Naive thymus-derived CD4-positive, alpha-beta T cell (primary cell): ENCODE results near the gene KIF17. TPM values are rescaled to one million over a fixed set of nuclear protein-coding genes. Genes with fewer than 3 reads are reported as not detected.

ENCODE experiments used
- ATAC-seq: fragments of 150-1000 bp; cut with Tn5 transposase; 2 replicates; pipeline ENCODE4 v1.10.0; 2021; ENCODE audit warnings: mild to moderate bottlenecking, moderate library complexity
- CTCF ChIA-PET: fragments of 350-600 bp; sonication (Branson Sonifier 250); formaldehyde crosslinking; loops from one replicate; lab custom pipeline; 2021; ENCODE audit warnings: antibody characterized with exemption; lab: Charles Lee
- POLR2A ChIA-PET: fragments of 350-600 bp; sonication (Branson Sonifier 250); formaldehyde crosslinking; loops from one replicate; lab custom pipeline; 2021; ENCODE audit warnings: antibody characterized with exemption, inconsistent platforms; lab: Charles Lee
- DNase-seq, 9 donors: peaks; one replicate each; pipeline versions ENCODE4 v3.0.0 to v3.0.0-alpha.2; 2020 to 2022; ENCODE audit warnings: mixed read lengths in 1 of 9
- H3K27ac ChIP-seq: one replicate; pipeline ENCODE4 v1.7.0; 2013; ENCODE audit warnings: mild to moderate bottlenecking, low read depth, low read length, moderate library complexity
- H3K27me3 ChIP-seq, 2 donors: one replicate each; pipeline ENCODE4 v1.7.0; 2013; ENCODE audit warnings: low read length in 2 of 2, mild to moderate bottlenecking in 2 of 2, moderate library complexity in 2 of 2; ENCODE audit not compliant: control insufficient read depth in 2 of 2, insufficient read depth in 2 of 2
- H3K36me3 ChIP-seq, 3 experiments: 1 replicate in 2 of 3; 2 replicates in 1 of 3; pipeline ENCODE4 v1.7.0; 2013; ENCODE audit warnings: low read length in 3 of 3, mild to moderate bottlenecking in 3 of 3, moderate library complexity in 1 of 3; ENCODE audit not compliant: insufficient read depth in 3 of 3, control insufficient read depth in 2 of 3
- H3K4me1 ChIP-seq, 2 donors: one replicate each; pipeline ENCODE4 v1.7.0; 2013; ENCODE audit warnings: low read length in 2 of 2, mild to moderate bottlenecking in 2 of 2, moderate library complexity in 1 of 2; ENCODE audit not compliant: control insufficient read depth in 2 of 2, insufficient read depth in 2 of 2
- H3K4me3 ChIP-seq: 2 replicates; pipeline ENCODE4 v1.7.0; 2013; ENCODE audit warnings: mild to moderate bottlenecking, low read length
- H3K9me3 ChIP-seq, 3 experiments: 1 replicate in 2 of 3; 2 replicates in 1 of 3; pipeline ENCODE4 v1.7.0; 2013; ENCODE audit warnings: low read length in 3 of 3; ENCODE audit not compliant: control insufficient read depth in 2 of 3
- H3K27ac Mint-ChIP-seq, 9 donors: one replicate each; pipeline ENCODE4 v1.8.0; 2020 to 2022; ENCODE audit warnings: mixed read lengths in 9 of 9, mild to moderate bottlenecking in 8 of 9, moderate library complexity in 5 of 9, inconsistent platforms in 2 of 9
- H3K27me3 Mint-ChIP-seq, 5 donors: one replicate each; pipeline ENCODE4 v1.8.0; 2021 to 2022; ENCODE audit warnings: mixed read lengths in 5 of 5, mild to moderate bottlenecking in 1 of 5
- H3K36me3 Mint-ChIP-seq, 5 donors: one replicate each; pipeline ENCODE4 v1.8.0; 2020 to 2022; ENCODE audit warnings: mixed read lengths in 5 of 5, mild to moderate bottlenecking in 3 of 5, inconsistent platforms in 1 of 5
- H3K4me1 Mint-ChIP-seq, 7 donors: one replicate each; pipeline ENCODE4 v1.8.0; 2020 to 2022; ENCODE audit warnings: mixed read lengths in 7 of 7, mild to moderate bottlenecking in 3 of 7, inconsistent platforms in 1 of 7
- H3K4me3 Mint-ChIP-seq, 10 donors: one replicate each; pipeline ENCODE4 v1.8.0; 2020 to 2022; ENCODE audit warnings: mild to moderate bottlenecking in 10 of 10, mixed read lengths in 10 of 10, moderate library complexity in 6 of 10, inconsistent platforms in 2 of 10
- H3K9me3 Mint-ChIP-seq, 11 donors: one replicate each; pipeline ENCODE4 v1.8.0; 2020 to 2022; ENCODE audit warnings: mixed read lengths in 11 of 11, mild to moderate bottlenecking in 4 of 11, inconsistent platforms in 1 of 11, moderate library complexity in 1 of 11
- intact Hi-C, 2 donors: fragments of 100-400 bp; cut with micrococcal nuclease; formaldehyde crosslinking; loops; one replicate each; pipeline ENCODE4 v1.15.1; 2023
- polyA plus RNA-seq, 2 donors: library from polyadenylated mRNA; unstranded; fragments of 300-500 nt; fragmentation: Illumina TruSeq; gene quantifications; one replicate each; pipeline ENCODE4 v1.2.3, GENCODE V29; 2021
- total RNA-seq, 6 experiments: library from RNA in 5 of 6; stranded (reverse) in 5 of 6; gene quantifications; 1 replicate in 5 of 6; 2 replicates in 1 of 6; pipeline ENCODE4 v1.2.3 and lab custom pipeline; 2021 to 2026

KIF17 gene
- total and polyA plus RNA-seq, 7 experiments from 2014 or later = not detected

- Mint-ChIP-seq H3K4me1 (peaks cover 0 to 8% (median 7%) of the 10 kb centered on the region in 7 donors), H3K27ac (no peak overlapping the region)
- CTCF ChIA-PET = no interaction called here
Measured at GRCh38 chr1:20712215-20712577, 5.6 kb downstream of the KIF17 start.

GRCh38 chr1:20711285-20712214 is 6.3 kb downstream of the KIF17 start:
- no peaks in the 10 kb centered on the region for H3K36me3 Mint-ChIP-seq
- CTCF ChIA-PET = no interaction called here

More at GRCh38 chr1:20712215-20712577, 5.6 kb downstream of the KIF17 start:
- no peak for ATAC-seq
- H3K9me3 Mint-ChIP-seq = no peaks in the 10 kb centered on the region
- H3K4me3 Mint-ChIP-seq = no peak overlapping the region
- POLR2A ChIA-PET = no interaction called here
- peaks cover 16 to 24% (median 18%) of the 10 kb centered on the region in 5 donors for H3K27me3 Mint-ChIP-seq
- H3K9me3 ChIP-seq = no peaks in the 10 kb centered on the region
- no peak for DNase-seq
- no peak overlapping the region for H3K27ac ChIP-seq
- H3K27me3 ChIP-seq = no peaks in the 10 kb centered on the region
- intact Hi-C loops = no loop called here
- no peak overlapping the region for H3K4me3 ChIP-seq
- peaks cover 0 to 1% of the 10 kb centered on the region in 2 donors for H3K4me1 ChIP-seq
- no peaks in the 10 kb centered on the region for H3K36me3 ChIP-seq
- no peaks in the 10 kb centered on the region for H3K36me3 Mint-ChIP-seq

GRCh38 chr1:20710469-20711284 is 7.1 kb downstream of the KIF17 start:
- ChIA-PET CTCF (interaction anchor here (1.0 kb wide), 1 partner anchor 485 kb away, joined by 4 read pairs; no protein-coding TSS in a partner anchor), POLR2A (no interaction called here)
- no peaks in the 10 kb centered on the region for H3K9me3 ChIP-seq
- Mint-ChIP-seq H3K27me3 (peaks cover 2 to 11% (median 7%) of the 10 kb centered on the region in 5 donors), H3K9me3 (no peaks in the 10 kb centered on the region), H3K36me3 (no peaks in the 10 kb centered on the region), H3K4me3 (no peak overlapping the region), H3K4me1 (no peaks in the 10 kb centered on the region), H3K27ac (no peak overlapping the region)
- no peaks in the 10 kb centered on the region for H3K36me3 ChIP-seq
- H3K4me1 ChIP-seq = no peaks in the 10 kb centered on the region
- H3K27ac ChIP-seq = no peak overlapping the region
- intact Hi-C loops = no loop called here
- ATAC-seq (no peak), DNase-seq (no peak)
- H3K27me3 ChIP-seq = no peaks in the 10 kb centered on the region
- no peak overlapping the region for H3K4me3 ChIP-seq

More at GRCh38 chr1:20711285-20712214, 6.3 kb downstream of the KIF17 start:
- no peak overlapping the region for H3K27ac ChIP-seq
- DNase-seq = no peak
- POLR2A ChIA-PET = no interaction called here
- Mint-ChIP-seq H3K27me3 (peaks cover 11 to 20% (median 14%) of the 10 kb centered on the region in 5 donors), H3K4me3 (no peak overlapping the region), H3K27ac (no peak overlapping the region), H3K4me1 (peaks cover 0 to 5% (median 3%) of the 10 kb centered on the region in 7 donors), H3K9me3 (no peaks in the 10 kb centered on the region)
- ATAC-seq = peak; percentile 54
- H3K4me1 ChIP-seq = no peaks in the 10 kb centered on the region
- intact Hi-C loops = no loop called here
- no peak overlapping the region for H3K4me3 ChIP-seq
- no peaks in the 10 kb centered on the region for H3K36me3 ChIP-seq
- H3K27me3 ChIP-seq = no peaks in the 10 kb centered on the region
- no peaks in the 10 kb centered on the region for H3K9me3 ChIP-seq

GRCh38 chr1:20709868-20710267 is 7.9 kb downstream of the KIF17 start:
- ChIA-PET POLR2A (no interaction called here), CTCF (interaction anchor here (1.0 kb wide), 1 partner anchor 486 kb away, joined by 4 read pairs; no protein-coding TSS in a partner anchor)
- Mint-ChIP-seq H3K27me3 (peaks cover 0 to 6% (median 2%) of the 10 kb centered on the region in 5 donors), H3K36me3 (no peaks in the 10 kb centered on the region), H3K27ac (no peak overlapping the region), H3K4me1 (no peaks in the 10 kb centered on the region), H3K9me3 (no peaks in the 10 kb centered on the region), H3K4me3 (no peak overlapping the region)
- ATAC-seq = no peak
- no peaks in the 10 kb centered on the region for H3K4me1 ChIP-seq
- H3K36me3 ChIP-seq = no peaks in the 10 kb centered on the region
- H3K27me3 ChIP-seq = no peaks in the 10 kb centered on the region
- intact Hi-C loops = no loop called here
- H3K27ac ChIP-seq = no peak overlapping the region
- no peak overlapping the region for H3K4me3 ChIP-seq
- H3K9me3 ChIP-seq = no peaks in the 10 kb centered on the region
- DNase-seq = no peak

- no peak overlapping the region for H3K4me3 ChIP-seq
Measured at GRCh38 chr1:20708891-20709290, 8.9 kb downstream of the KIF17 start.

GRCh38 chr1:20708057-20708456 is 9.8 kb downstream of the KIF17 start:
- no peaks in the 10 kb centered on the region for H3K4me1 ChIP-seq
- H3K9me3 Mint-ChIP-seq = no peaks in the 10 kb centered on the region
- no peak overlapping the region for H3K27ac ChIP-seq
- no peaks in the 10 kb centered on the region for H3K36me3 ChIP-seq
- intact Hi-C loops = no loop called here
- DNase-seq = no peak
- no peaks in the 10 kb centered on the region for H3K9me3 ChIP-seq
- peaks cover 0 to 5% (median 0%) of the 10 kb centered on the region in 5 donors for H3K27me3 Mint-ChIP-seq
- no peaks in the 10 kb centered on the region for H3K4me1 Mint-ChIP-seq
- H3K27me3 ChIP-seq = no peaks in the 10 kb centered on the region
- no peak overlapping the region for H3K27ac Mint-ChIP-seq
- H3K36me3 Mint-ChIP-seq = no peaks in the 10 kb centered on the region
- POLR2A ChIA-PET = interaction anchor here (0.6 kb wide), 1 partner anchor 65 kb away, joined by 3 read pairs; no protein-coding TSS in a partner anchor
- CTCF ChIA-PET = interaction anchor here (1.6 kb wide), 1 partner anchor 11 kb away, joined by 5 read pairs; no protein-coding TSS in a partner anchor
- no peak for ATAC-seq
- H3K4me3 ChIP-seq = no peak overlapping the region
- H3K4me3 Mint-ChIP-seq = no peak overlapping the region

More at GRCh38 chr1:20708891-20709290, 8.9 kb downstream of the KIF17 start:
- ChIA-PET CTCF (no interaction called here), POLR2A (no interaction called here)
- H3K27me3 Mint-ChIP-seq = peaks cover 0 to 6% (median 2%) of the 10 kb centered on the region in 5 donors
- H3K27ac Mint-ChIP-seq = no peak overlapping the region
- Histone ChIP-seq H3K4me1 (no peaks in the 10 kb centered on the region), H3K27me3 (no peaks in the 10 kb centered on the region), H3K9me3 (no peaks in the 10 kb centered on the region), H3K27ac (no peak overlapping the region), H3K36me3 (no peaks in the 10 kb centered on the region)
- ATAC-seq (no peak), DNase-seq (no peak)
- no peaks in the 10 kb centered on the region for H3K36me3 Mint-ChIP-seq
- no peaks in the 10 kb centered on the region for H3K4me1 Mint-ChIP-seq
- no peaks in the 10 kb centered on the region for H3K9me3 Mint-ChIP-seq
- intact Hi-C loops = no loop called here
- H3K4me3 Mint-ChIP-seq = no peak overlapping the region
